ENCODE data around the gene SRGAP1.

SRGAP1 gene

GRCh38 chr12:63944034-63944579 is 99.6 kb downstream of the SRGAP1 start:
- POLR2A ChIA-PET, result no interaction called here
- Histone ChIP-seq H3K9me3 (ENCODE audit: control insufficient read depth, insufficient read depth, low read depth, low read length) (no peaks in the 10 kb centered on the region), H3K27ac (ENCODE audit: extremely low read depth, low read depth, low read length) (no peak overlapping the region), H3K4me3 (ENCODE audit: low read depth, low read length) (no peak overlapping the region), H3K4me1 (ENCODE audit: control insufficient read depth, insufficient read depth, low read length) (peaks cover 6% of the 10 kb centered on the region; the same call in 1 of the 2 replicates), H3K36me3 (ENCODE audit: control insufficient read depth in 2 of 2, insufficient read depth in 1 of 2, low read length in 2 of 2) (no peaks in the 10 kb centered on the region)
- no peak for TF ChIP-seq SCRT2 (tag by site-specific recombination; IDR thresholded peaks at IDR 0.05)
- no peak for TF ChIP-seq SP2 (tag by site-specific recombination; IDR thresholded peaks at IDR 0.05)
- no peak for TF ChIP-seq ZFHX2 (tag by site-specific recombination; conservative IDR thresholded peaks at IDR 0.05)
- TF ChIP-seq MYNN (tag by site-specific recombination; IDR thresholded peaks at IDR 0.05; ENCODE audit: borderline replicate concordance), result no peak
- no peak for TF ChIP-seq IKZF3 (tag by site-specific recombination; IDR thresholded peaks at IDR 0.05)
- no peak for TF ChIP-seq ZNF223 (tag by site-specific recombination; IDR thresholded peaks at IDR 0.05)
- TF ChIP-seq ZNF174 (tag by site-specific recombination; IDR thresholded peaks at IDR 0.05), result no peak
- CTCF ChIA-PET, result interaction anchor here (1.2 kb wide), 1 partner anchor 20 kb away, joined by 5 read pairs; no protein-coding TSS in a partner anchor

DNA sequence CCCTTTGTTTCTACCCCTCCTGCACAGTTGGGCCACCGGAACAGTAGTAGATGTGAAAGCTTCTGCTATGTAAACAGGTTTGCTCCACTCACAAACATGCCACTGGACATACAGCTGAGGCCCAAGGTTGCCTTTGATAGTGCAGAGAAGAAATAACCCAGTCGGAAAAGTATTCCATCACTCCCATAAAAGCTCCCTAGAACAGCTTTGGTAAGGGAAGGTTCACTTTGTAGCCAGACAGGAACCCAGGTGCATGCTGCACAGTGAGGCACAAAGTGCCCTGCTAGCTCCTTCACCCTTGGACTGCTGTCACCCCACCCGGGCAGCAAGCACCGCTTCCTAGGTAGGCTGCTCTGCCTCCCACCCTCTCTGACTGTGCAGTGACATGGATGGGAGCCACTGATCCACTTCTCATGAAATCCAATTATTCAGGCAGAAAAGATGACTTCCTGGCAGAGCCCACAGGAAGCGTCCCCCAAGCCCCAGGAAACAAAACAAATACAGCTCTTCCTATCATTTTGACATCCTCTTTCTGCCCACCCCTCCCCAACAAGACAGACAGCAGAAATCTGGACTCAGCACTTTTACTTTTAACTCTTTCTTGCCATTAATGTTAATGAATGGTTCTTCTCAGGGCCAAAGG is 100.2 kb downstream of the SRGAP1 start:
- Histone ChIP-seq H3K4me3 (ENCODE audit: low read depth, low read length) (no peak overlapping the region), H3K27ac (ENCODE audit: extremely low read depth, low read depth, low read length) (no peak overlapping the region), H3K9me3 (ENCODE audit: control insufficient read depth, insufficient read depth, low read depth, low read length) (no peaks in the 10 kb centered on the region), H3K4me1 (ENCODE audit: control insufficient read depth, insufficient read depth, low read length) (peaks cover 6% of the 10 kb centered on the region; the same call in 1 of the 2 replicates), H3K36me3 (ENCODE audit: control insufficient read depth in 2 of 2, insufficient read depth in 1 of 2, low read length in 2 of 2) (no peaks in the 10 kb centered on the region)
- POLR2A ChIA-PET, result no interaction called here
- CTCF ChIA-PET, result interaction anchor here (1.2 kb wide), 1 partner anchor 19 kb away, joined by 5 read pairs; no protein-coding TSS in a partner anchor
- no peak for TF ChIP-seq ZNF114 (tag by site-specific recombination; IDR thresholded peaks at IDR 0.05)
- TF ChIP-seq, protein P1, sequence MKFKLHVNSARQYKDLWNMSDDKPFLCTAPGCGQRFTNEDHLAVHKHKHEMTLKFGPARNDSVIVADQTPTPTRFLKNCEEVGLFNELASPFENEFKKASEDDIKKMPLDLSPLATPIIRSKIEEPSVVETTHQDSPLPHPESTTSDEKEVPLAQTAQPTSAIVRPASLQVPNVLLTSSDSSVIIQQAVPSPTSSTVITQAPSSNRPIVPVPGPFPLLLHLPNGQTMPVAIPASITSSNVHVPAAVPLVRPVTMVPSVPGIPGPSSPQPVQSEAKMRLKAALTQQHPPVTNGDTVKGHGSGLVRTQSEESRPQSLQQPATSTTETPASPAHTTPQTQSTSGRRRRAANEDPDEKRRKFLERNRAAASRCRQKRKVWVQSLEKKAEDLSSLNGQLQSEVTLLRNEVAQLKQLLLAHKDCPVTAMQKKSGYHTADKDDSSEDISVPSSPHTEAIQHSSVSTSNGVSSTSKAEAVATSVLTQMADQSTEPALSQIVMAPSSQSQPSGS (tag by site-specific recombination; IDR thresholded peaks at IDR 0.05; ENCODE audit: low read depth), result no peak
- no peak for TF ChIP-seq ZBTB44 (tag by site-specific recombination; IDR thresholded peaks at IDR 0.05)
- no peak for TF ChIP-seq ZNF18 (tag by site-specific recombination; IDR thresholded peaks at IDR 0.05)
- no peak for TF ChIP-seq ZNF24 (tag by site-specific recombination; IDR thresholded peaks at IDR 0.05)
- no peak for TF ChIP-seq ZFHX2 (tag by site-specific recombination; conservative IDR thresholded peaks at IDR 0.05)
- TF ChIP-seq ZNF16 (tag by site-specific recombination; IDR thresholded peaks at IDR 0.05; ENCODE audit: low read depth), result no peak
- no peak for TF ChIP-seq ZNF214 (tag by site-specific recombination; IDR thresholded peaks at IDR 0.05; ENCODE audit: borderline replicate concordance)
- TF ChIP-seq ZNF664 (tag by site-specific recombination; IDR thresholded peaks at IDR 0.05), result no peak
- no peak for TF ChIP-seq ZNF48 (tag by site-specific recombination; IDR thresholded peaks at IDR 0.05)
- no peak for TF ChIP-seq KLF17 (tag by site-specific recombination; IDR thresholded peaks at IDR 0.05)
- TF ChIP-seq ZNF211 (tag by site-specific recombination; IDR thresholded peaks at IDR 0.05; ENCODE audit: low read depth), result no peak
- no peak for TF ChIP-seq ZNF768 (tag by site-specific recombination; IDR thresholded peaks at IDR 0.05)
